HG03025 (cell line): ENCODE data around the gene CCNY.

Source experiments
- ATAC-seq: cut with Tn5 transposase; IDR thresholded peaks from one replicate; pipeline ENCODE4 v1.9.1; 2021; ENCODE audit warnings: mild to moderate bottlenecking, moderate library complexity; ENCODE audit not compliant: unreplicated experiment, low FRiP score

CCNY gene

GRCh38 chr10:35467186-35467585 lies 130.9 kb downstream of the CCNY start:
- no peak for ATAC-seq

- ATAC-seq, result no peak
These were observed 134.1 kb downstream of the CCNY start for GRCh38 chr10:35470248-35470924.

GRCh38 chr10:35470925-35471315 lies 134.6 kb downstream of the CCNY start:
- ATAC-seq, result no peak

GRCh38 chr10:35471435-35471834 lies 135.1 kb downstream of the CCNY start:
- ATAC-seq, result no peak

GRCh38 chr10:35480142-35480541 lies 143.8 kb downstream of the CCNY start:
- no peak for ATAC-seq

- ATAC-seq, result no peak
These were observed 145.1 kb downstream of the CCNY start for GRCh38 chr10:35481413-35481812.

GRCh38 chr10:35486297-35486990 lies 150.1 kb downstream of the CCNY start:
- no peak for ATAC-seq

GRCh38 chr10:35487336-35488034 lies 151.2 kb downstream of the CCNY start:
- no peak for ATAC-seq

GRCh38 chr10:35488228-35488627 lies 151.9 kb downstream of the CCNY start:
- ATAC-seq, result no peak

- no peak for ATAC-seq
These were observed 156.3 kb downstream of the CCNY start for GRCh38 chr10:35492386-35493195.

GRCh38 chr10:35493196-35494118 lies 157.1 kb downstream of the CCNY start:
- no peak for ATAC-seq

GRCh38 chr10:35495521-35496119 lies 159.3 kb downstream of the CCNY start:
- no peak for ATAC-seq

GRCh38 chr10:35497909-35498308 lies 161.6 kb downstream of the CCNY start:
- no peak for ATAC-seq

- ATAC-seq, result peak; percentile 86
These were observed 162.4 kb downstream of the CCNY start for GRCh38 chr10:35498693-35499092.

GRCh38 chr10:35501923-35502322 lies 165.6 kb downstream of the CCNY start:
- ATAC-seq, result no peak

GRCh38 chr10:35502692-35503091 lies 166.4 kb downstream of the CCNY start:
- ATAC-seq, result no peak

- ATAC-seq, result no peak
These were observed 167.3 kb downstream of the CCNY start for GRCh38 chr10:35503578-35503977.

- ATAC-seq, result no peak
These were observed 167.8 kb downstream of the CCNY start for GRCh38 chr10:35504132-35504531.

GRCh38 chr10:35505241-35505873 lies 169.0 kb downstream of the CCNY start:
- ATAC-seq, result no peak
